Esophagus muscularis mucosa (tissue), 4 donors: Measurements from ENCODE around the gene ANKS1B. TPM values are rescaled to one million over a fixed set of nuclear protein-coding genes. Genes with fewer than 3 reads are reported as not detected.

Source experiments
- DNase-seq: peaks from one replicate; pipeline ENCODE4 v3.0.0-alpha.2; 2017; ENCODE audit errors: extremely low spot score
- H3K27ac ChIP-seq, 4 donors: fragments of 200-600 bp; sonication (generic); replicated peaks in 1 of 4; 1 replicate in 3 of 4; 2 replicates in 1 of 4; pipeline ENCODE4 v1.5.1; 2016 to 2019; ENCODE audit warnings: mild to moderate bottlenecking in 1 of 4
- H3K27me3 ChIP-seq, 4 donors: fragments of 200-600 bp; sonication (generic); one replicate each; pipeline versions ENCODE4 v1.5.1 to v1.6.0; 2016 to 2019
- H3K36me3 ChIP-seq, 4 donors: fragments of 200-600 bp; sonication (generic); one replicate each; pipeline ENCODE4 v1.5.1; 2016 to 2019
- H3K4me1 ChIP-seq, 4 donors: fragments of 200-600 bp; sonication (generic); one replicate each; pipeline ENCODE4 v1.5.1; 2016 to 2019
- H3K4me3 ChIP-seq, 4 donors: fragments of 200-600 bp; sonication (generic); 1 replicate in 2 of 4; 2 replicates in 2 of 4; pipeline ENCODE4 v1.5.1; 2016 to 2019; ENCODE audit warnings: mild to moderate bottlenecking in 4 of 4, moderate library complexity in 1 of 4
- H3K9me3 ChIP-seq, 4 donors: fragments of 200-600 bp; sonication (generic); 1 replicate in 3 of 4; 2 replicates in 1 of 4; pipeline ENCODE4 v1.5.1; 2016 to 2019
- CTCF ChIP-seq, 3 experiments: fragments of 200-600 bp in 2 of 3; fragments of 450-650 bp in 1 of 3; sonication (generic) in 2 of 3; IDR thresholded peaks; one replicate each; pipeline ENCODE4 v1.5.1; 2017 to 2019; ENCODE audit warnings: antibody characterized with exemption in 3 of 3, mild to moderate bottlenecking in 2 of 3, moderate library complexity in 1 of 3
- EP300 ChIP-seq: sonication (generic); formaldehyde crosslinking; IDR thresholded peaks from one replicate; pipeline ENCODE4 v1.6.1; 2017; ENCODE audit warnings: antibody characterized with exemption
- POLR2A ChIP-seq: fragments of 450-650 bp; IDR thresholded peaks from one replicate; pipeline ENCODE4 v1.6.1; 2017; ENCODE audit warnings: antibody characterized with exemption, moderate library complexity, mild to moderate bottlenecking, low read depth
- POLR2AphosphoS5 ChIP-seq, 2 donors: sonication (generic); formaldehyde crosslinking; IDR thresholded peaks; one replicate each; pipeline ENCODE4 v1.6.1; 2017; ENCODE audit warnings: antibody characterized with exemption in 2 of 2
- WGBS: methylation state at CpG from one replicate; pipeline ENCODE4 v1.1.5; 2018; 5-methylcytosine and 5-hydroxymethylcytosine counted together
- intact Hi-C: fragments of 100-400 bp; cut with DNase I; formaldehyde crosslinking; loops from one replicate; pipeline ENCODE4 v1.15.1; 2023
- total RNA-seq, 4 donors: library from RNA; depleted of rRNA; stranded (reverse); fragments of >200 nt; gene quantifications; one replicate each; pipeline versions ENCODE4 v1.1.0 to v1.2.1, GENCODE V29; 2016

Gene ANKS1B
- total RNA-seq, 4 donors from 2014 or later: 20.4 to 28.7 (median 21.6) TPM

- Histone ChIP-seq H3K4me1 (peaks cover 0 to 18% (median 9%) of the 10 kb centered on the region in 4 donors), H3K27me3 (no peaks in the 10 kb centered on the region), H3K36me3 (no peaks in the 10 kb centered on the region), H3K4me3 (no peak overlapping the region), H3K27ac (no peak overlapping the region), H3K9me3 (no peaks in the 10 kb centered on the region)
- TF ChIP-seq CTCF (IDR thresholded peaks at IDR 0.05): no peak
- TF ChIP-seq POLR2AphosphoS5 (IDR thresholded peaks at IDR 0.05): no peak
- TF ChIP-seq EP300: no peak
- TF ChIP-seq POLR2A: no peak
- intact Hi-C loops: no loop called here
- 57% methylated on average over 2 of the region's 2 CpGs for WGBS
- DNase-seq: no peak
These were observed 1167.0 kb downstream of the ANKS1B start for GRCh38 chr12:98817742-98818141.

- DNase-seq: no peak
- TF ChIP-seq POLR2A (no peak), CTCF (IDR thresholded peaks at IDR 0.05) (no peak), POLR2AphosphoS5 (IDR thresholded peaks at IDR 0.05) (no peak), EP300 (no peak)
- intact Hi-C loops: no loop called here
- peaks cover 0 to 9% (median 5%) of the 10 kb centered on the region in 4 donors for H3K4me1 ChIP-seq
- no peak overlapping the region for H3K27ac ChIP-seq
- WGBS: 87% methylated on average over 4 of the region's 4 CpGs
- no peaks in the 10 kb centered on the region for H3K27me3 ChIP-seq
- H3K36me3 ChIP-seq: no peaks in the 10 kb centered on the region
- H3K4me3 ChIP-seq: no peak overlapping the region
- no peaks in the 10 kb centered on the region for H3K9me3 ChIP-seq
These were observed 1168.0 kb downstream of the ANKS1B start for GRCh38 chr12:98816720-98817119.

- no peak overlapping the region for H3K4me3 ChIP-seq
- H3K4me1 ChIP-seq: peaks cover 0 to 4% (median 2%) of the 10 kb centered on the region in 4 donors
- 57% methylated on average over 6 of the region's 6 CpGs for WGBS
- no peak for TF ChIP-seq POLR2AphosphoS5 (IDR thresholded peaks at IDR 0.05)
- no peak for TF ChIP-seq POLR2A
- TF ChIP-seq EP300: no peak
- no peak for TF ChIP-seq CTCF (IDR thresholded peaks at IDR 0.05)
- intact Hi-C loops: no loop called here
- H3K27me3 ChIP-seq: no peaks in the 10 kb centered on the region
- no peak for DNase-seq
- H3K9me3 ChIP-seq: no peaks in the 10 kb centered on the region
- H3K27ac ChIP-seq: no peak overlapping the region
- H3K36me3 ChIP-seq: no peaks in the 10 kb centered on the region
These were observed 1170.5 kb downstream of the ANKS1B start for GRCh38 chr12:98814254-98814653.

GRCh38 chr12:98812225-98812624, 1172.5 kb downstream of the ANKS1B start:
- no peaks in the 10 kb centered on the region for H3K27me3 ChIP-seq
- H3K4me1 ChIP-seq: peaks cover 0 to 4% (median 2%) of the 10 kb centered on the region in 4 donors
- no peak for TF ChIP-seq CTCF (IDR thresholded peaks at IDR 0.05)
- TF ChIP-seq EP300: no peak
- TF ChIP-seq POLR2A: no peak
- TF ChIP-seq POLR2AphosphoS5 (IDR thresholded peaks at IDR 0.05): no peak
- H3K36me3 ChIP-seq: no peaks in the 10 kb centered on the region
- intact Hi-C loops: no loop called here
- H3K27ac ChIP-seq: no peak overlapping the region
- DNase-seq: no peak
- 86% methylated on average over 7 of the region's 7 CpGs for WGBS
- no peaks in the 10 kb centered on the region for H3K9me3 ChIP-seq
- H3K4me3 ChIP-seq: no peak overlapping the region

GRCh38 chr12:98808243-98808875, 1176.4 kb downstream of the ANKS1B start:
- no peaks in the 10 kb centered on the region for H3K4me1 ChIP-seq
- intact Hi-C loops: no loop called here

More at GRCh38 chr12:98808243-98808875, 1176.4 kb downstream of the ANKS1B start:
- 71% methylated on average over 6 of the region's 6 CpGs for WGBS
- Histone ChIP-seq H3K4me3 (no peak overlapping the region), H3K36me3 (no peaks in the 10 kb centered on the region), H3K9me3 (no peaks in the 10 kb centered on the region), H3K27me3 (no peaks in the 10 kb centered on the region), H3K27ac (no peak overlapping the region)
- DNase-seq: no peak
- TF ChIP-seq POLR2AphosphoS5 (IDR thresholded peaks at IDR 0.05): no peak
- no peak for TF ChIP-seq EP300
- TF ChIP-seq POLR2A: no peak
- no peak for TF ChIP-seq CTCF (IDR thresholded peaks at IDR 0.05)
